HG03354 (cell line): Measurements from ENCODE around the gene DGCR8.

Experiments
- ATAC-seq: cut with Tn5 transposase; IDR thresholded peaks from one replicate; pipeline ENCODE4 v1.9.1; 2021; ENCODE audit warnings: mild to moderate bottlenecking; ENCODE audit not compliant: unreplicated experiment, poor library complexity, severe bottlenecking

The DGCR8 gene

GRCh38 chr22:20145206-20145831 lies 65.3 kb downstream of the DGCR8 start:
- no peak for ATAC-seq

- no peak for ATAC-seq
Measured at GRCh38 chr22:20145832-20146223, 65.8 kb downstream of the DGCR8 start.

- no peak for ATAC-seq
Measured at GRCh38 chr22:20146777-20147176, 66.7 kb downstream of the DGCR8 start.

GRCh38 chr22:20147237-20147988 lies 67.4 kb downstream of the DGCR8 start:
- ATAC-seq, result no peak

GRCh38 chr22:20148414-20148813 lies 68.4 kb downstream of the DGCR8 start:
- ATAC-seq, result no peak

GRCh38 chr22:20149257-20150250 lies 69.5 kb downstream of the DGCR8 start:
- no peak for ATAC-seq

- no peak for ATAC-seq
Measured at GRCh38 chr22:20150381-20151275, 70.6 kb downstream of the DGCR8 start, which contains the start of gene CCDC188. Gene CCDC188 (minus strand): TSS chr22:20151055. CDS start chr22:20150986, 69 bp downstream.

GRCh38 chr22:20151276-20151588 lies 71.2 kb downstream of the DGCR8 start:
- no peak for ATAC-seq

GRCh38 chr22:20152464-20152890 lies 72.4 kb downstream of the DGCR8 start:
- ATAC-seq, result no peak

- no peak for ATAC-seq
Measured at GRCh38 chr22:20153945-20154344, 73.9 kb downstream of the DGCR8 start.

GRCh38 chr22:20154602-20155187 lies 74.7 kb downstream of the DGCR8 start:
- ATAC-seq, result no peak

GRCh38 chr22:20155330-20156041 lies 75.4 kb downstream of the DGCR8 start:
- no peak for ATAC-seq

- no peak for ATAC-seq
Measured at GRCh38 chr22:20156042-20156389, 76.0 kb downstream of the DGCR8 start.

- no peak for ATAC-seq
Measured at GRCh38 chr22:20156611-20157429, 76.8 kb downstream of the DGCR8 start.

- no peak for ATAC-seq
Measured at GRCh38 chr22:20157430-20158183, 77.6 kb downstream of the DGCR8 start.

- no peak for ATAC-seq
Measured at GRCh38 chr22:20158391-20159036, 78.5 kb downstream of the DGCR8 start.

- ATAC-seq, result no peak
Measured at GRCh38 chr22:20159076-20159475, 79.0 kb downstream of the DGCR8 start.
